Inflammatory macrophage (primary cell): ENCODE data around the gene TAS2R60.
A peak's percentile ranks its signal among the peaks of the same experiment; 100 is the strongest.
"Not testable (repeated sequence)": the region's sequence is repeated elsewhere in the genome, so short reads cannot be mapped to it uniquely, and the experiment has no call there.

Experiments
- DNase-seq, 2 donors: peaks; one replicate each; pipeline ENCODE4 v3.0.0-alpha.2; 2020 to 2022
- total RNA-seq, 18 experiments: gene quantifications; one replicate each; lab custom pipeline; 2026; ENCODE audit warnings: mixed read lengths in 6 of 18, inconsistent platforms in 2 of 18; lab: John Stamatoyannopoulos, UW

Gene TAS2R60
- total RNA-seq: 0 to 0.16 (median 0) reads per million in 18 experiments

DNA sequence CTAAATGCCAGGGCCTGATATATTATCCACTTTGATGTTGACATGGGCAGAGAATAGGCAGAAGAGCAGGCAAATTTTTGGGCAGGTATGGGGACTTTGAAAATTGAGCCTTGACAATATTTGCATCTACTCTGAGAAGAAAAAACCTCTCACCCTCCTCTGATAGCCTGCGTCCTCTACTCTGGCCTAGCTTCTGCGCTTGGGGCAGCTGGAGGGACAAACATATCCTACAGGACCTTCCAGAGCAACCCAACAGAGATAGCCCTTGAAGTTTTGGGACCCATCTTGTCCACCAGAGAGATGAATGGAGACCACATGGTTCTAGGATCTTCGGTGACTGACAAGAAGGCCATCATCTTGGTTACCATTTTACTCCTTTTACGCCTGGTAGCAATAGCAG lies at the start of gene TAS2R60:
TSS of gene TAS2R60 (plus strand) at position 301 of the 400 bp plus-strand sequence. CDS start at position 301, 0 bp downstream.
- no peak for DNase-seq

DNA sequence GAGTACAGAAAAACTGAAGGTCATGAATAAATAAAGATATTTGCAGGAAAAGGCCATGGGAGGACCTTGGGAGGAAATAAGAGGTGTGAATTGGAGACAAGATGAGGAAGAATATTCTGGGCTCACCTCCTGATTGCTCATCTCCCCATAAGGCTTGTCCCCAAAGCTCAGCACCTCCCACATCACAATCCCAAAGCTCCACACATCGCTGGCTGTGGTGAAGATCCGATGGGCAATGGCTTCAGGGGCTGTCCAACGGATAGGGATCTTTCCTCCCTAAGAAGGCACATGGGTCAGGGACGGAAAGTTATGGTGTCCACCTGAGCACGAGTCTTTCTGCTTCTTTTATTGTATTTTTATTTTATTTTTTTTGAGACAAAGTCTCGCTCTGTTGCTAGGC lies 49.2 kb upstream of the TAS2R60 start:
- peak in 1 of 2 donors; percentile 13 for DNase-seq

GRCh38 chr7:143394777-143395176 lies 48.5 kb upstream of the TAS2R60 start:
- DNase-seq: no peak

DNA sequence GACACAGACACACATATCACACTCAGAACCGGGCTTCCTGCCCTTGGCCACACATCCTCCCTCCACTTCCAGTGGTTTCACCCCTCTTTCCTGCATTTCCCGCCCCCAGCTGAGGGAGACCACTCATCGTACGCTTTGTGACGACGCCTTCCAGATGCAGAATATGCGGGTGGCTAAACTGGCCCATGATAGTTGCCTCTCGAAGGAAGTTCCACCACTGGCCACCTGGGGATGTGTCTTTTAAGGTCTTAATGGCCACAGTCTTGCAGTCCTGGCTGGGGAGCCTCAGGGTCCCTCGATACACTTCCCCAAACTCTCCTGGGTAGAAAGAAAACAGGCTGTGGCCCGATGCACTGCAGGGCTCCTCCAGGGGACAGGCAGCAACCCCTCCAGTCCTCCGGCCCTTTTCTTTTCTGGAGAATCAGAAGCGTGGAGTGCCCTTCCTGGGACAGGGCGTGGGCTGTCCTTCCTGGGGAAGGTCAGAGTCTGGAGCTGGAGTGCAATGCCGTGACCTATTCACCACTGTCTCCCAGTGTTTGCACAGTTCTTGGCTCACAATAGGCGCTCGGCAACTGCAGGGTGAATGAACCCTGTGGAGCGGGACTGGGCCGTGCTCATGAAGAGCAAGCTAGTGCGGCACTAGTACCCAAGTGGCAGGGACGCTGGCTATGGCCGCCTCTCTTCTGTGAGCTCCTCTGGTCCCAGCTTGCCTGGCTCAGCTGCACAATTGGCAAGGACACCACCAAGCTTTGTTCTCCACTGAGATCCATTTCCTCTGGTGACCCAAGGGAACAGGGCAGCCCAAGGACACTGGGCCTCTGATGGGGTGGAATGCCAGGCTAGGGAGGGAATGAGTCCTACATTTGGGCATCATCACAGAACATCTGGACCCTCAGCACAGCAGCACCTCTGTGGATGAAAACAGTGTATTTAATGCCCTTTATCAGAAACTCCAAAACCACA lies 47.8 kb upstream of the TAS2R60 start:
- DNase-seq: peak; percentile 60

- DNase-seq: no peak
Observed at GRCh38 chr7:143396182-143396581, 47.1 kb upstream of the TAS2R60 start.

GRCh38 chr7:143396625-143397556 lies 46.4 kb upstream of the TAS2R60 start:
- no peak for DNase-seq

DNA sequence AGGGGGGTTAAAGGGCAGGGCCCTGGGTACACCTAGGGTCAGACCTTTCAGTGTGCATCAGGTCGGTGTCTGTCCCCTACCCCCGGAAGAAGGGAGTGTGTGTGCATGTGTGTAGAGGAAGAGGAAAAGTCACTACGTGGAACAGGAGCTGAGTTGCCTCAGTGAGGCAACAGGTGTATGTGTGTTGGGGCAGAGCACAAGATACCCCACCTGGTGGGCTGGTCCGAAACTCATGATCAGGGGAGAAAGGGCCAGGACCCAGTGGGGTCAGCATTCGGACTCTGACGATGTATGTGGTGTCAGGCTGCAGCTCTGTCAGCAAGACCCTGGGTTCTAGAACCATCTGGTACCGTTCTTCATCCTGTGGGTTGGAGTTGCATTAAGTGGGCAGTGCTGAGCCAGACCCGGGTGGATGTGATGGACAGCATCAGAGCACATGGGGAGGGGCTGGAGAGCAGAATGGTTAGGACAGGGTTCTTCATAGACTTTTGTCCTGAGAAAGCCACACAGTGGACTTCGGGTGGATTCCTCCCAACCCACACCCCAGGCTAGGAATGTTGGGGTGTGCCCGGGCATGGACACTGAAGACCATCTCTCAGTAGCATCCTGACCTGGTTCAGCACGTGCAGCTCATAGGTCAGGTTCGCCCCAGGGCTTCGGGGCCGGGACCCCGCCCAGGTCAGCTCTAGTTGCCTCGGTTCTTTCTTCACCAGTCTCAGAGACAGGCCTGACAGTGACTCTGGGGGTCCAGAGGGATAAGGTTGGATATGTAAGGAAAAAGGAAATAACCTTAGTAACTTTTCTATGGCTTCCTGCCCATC lies 45.3 kb upstream of the TAS2R60 start:
- no peak for DNase-seq

- DNase-seq: no peak
Observed at GRCh38 chr7:143398616-143399015, 44.6 kb upstream of the TAS2R60 start.

DNA sequence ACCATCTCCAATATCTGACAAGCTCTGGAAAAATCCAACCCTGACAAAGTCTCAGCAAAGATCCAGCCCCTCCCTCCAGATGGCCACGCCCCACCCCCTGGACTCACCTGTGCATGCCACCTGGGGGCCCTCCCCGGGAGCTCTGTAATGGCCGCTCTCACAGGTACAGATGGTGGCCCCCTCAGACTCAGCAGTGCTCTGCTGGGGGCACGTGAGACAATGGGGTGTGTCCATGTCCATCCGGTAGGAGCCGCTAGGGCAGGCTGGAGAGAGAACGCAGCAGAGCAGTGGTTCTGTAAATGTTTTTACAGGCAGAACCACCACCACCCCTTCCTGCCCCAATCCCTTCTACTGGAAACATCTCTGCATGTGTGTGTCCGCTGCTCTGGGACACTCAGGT lies 44.1 kb upstream of the TAS2R60 start:
- DNase-seq: no peak

- no peak for DNase-seq
Observed at GRCh38 chr7:143399642-143400041, 43.6 kb upstream of the TAS2R60 start.

DNA sequence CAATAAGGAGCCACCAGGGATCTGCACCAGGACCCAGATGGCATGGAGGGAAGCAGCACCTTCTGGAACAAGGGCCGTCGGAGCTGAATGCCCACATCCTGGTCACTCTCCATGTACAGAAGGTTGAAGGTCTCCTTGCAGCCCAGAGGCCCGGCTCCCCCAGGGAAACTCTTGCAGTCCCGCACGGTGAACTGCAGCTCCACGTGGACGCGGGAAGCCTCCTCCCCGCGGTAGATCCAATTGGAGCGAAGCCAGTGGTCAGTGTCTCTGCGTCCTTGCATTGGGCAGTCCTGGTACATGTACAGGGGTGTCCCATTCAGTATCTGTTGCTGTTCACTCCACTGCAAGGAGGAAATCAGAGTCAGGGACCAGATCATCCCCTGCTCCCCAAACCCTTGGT lies 42.0 kb upstream of the TAS2R60 start:
- no peak for DNase-seq

DNA sequence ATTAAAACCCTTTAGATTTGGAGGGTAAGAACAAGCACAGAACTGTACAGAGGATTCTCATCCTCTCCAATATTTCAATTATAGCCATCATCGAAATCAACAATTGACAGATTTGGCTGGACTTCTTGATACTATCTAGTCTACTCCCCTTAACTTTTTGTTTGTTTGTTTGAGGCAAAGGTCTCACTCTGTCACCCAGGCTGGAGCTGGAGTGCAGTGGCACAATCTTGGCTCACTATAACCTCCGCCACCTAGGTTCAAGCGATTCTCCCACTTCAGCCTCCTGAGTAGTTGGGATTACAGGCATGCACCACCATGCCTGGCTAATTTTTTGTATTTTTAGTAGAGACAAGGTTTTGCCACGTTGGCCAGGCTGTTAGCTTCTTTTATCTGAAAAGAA lies 41.0 kb upstream of the TAS2R60 start:
- not testable (repeated sequence) for DNase-seq

DNA sequence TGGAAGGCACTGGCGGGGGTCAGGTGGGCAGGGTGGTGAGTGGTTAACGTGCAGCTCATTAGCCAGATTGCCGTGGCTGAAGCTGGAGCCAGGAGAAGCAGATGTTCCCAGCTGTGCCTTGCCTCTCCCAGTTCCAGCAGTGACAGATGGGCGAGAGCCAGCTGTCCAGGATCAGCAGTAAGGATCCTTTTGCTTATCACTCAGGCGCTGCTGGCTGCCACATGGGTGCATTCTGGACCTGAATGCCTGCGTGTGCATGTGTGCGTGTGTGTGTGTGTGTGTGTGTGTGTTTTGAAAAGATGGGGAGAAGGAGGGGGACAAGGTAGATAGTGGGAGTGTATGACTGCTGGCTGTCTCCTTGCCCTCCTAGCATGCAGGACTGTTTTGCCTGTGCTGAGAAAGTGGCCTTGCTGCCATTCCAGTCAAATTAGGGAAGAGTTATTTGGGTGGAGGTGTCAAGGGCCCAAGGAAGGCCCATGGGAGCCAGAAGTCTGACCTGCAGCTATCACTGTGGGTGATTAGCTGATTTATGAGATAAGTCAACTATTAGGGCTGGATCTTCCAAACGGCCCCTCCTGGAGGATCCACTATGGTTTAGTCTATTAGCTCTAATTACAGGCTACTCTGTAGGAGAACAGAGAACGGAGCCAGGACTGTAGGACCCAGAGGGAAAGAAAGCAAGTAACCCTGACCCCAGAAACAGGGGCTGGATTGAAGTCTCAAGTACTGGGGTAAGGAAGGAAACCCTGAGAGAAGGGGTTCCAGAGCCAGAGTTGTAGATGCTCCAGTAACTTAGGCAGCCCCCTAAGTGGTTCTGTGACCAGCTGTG lies 37.9 kb upstream of the TAS2R60 start:
- DNase-seq: no peak

DNA sequence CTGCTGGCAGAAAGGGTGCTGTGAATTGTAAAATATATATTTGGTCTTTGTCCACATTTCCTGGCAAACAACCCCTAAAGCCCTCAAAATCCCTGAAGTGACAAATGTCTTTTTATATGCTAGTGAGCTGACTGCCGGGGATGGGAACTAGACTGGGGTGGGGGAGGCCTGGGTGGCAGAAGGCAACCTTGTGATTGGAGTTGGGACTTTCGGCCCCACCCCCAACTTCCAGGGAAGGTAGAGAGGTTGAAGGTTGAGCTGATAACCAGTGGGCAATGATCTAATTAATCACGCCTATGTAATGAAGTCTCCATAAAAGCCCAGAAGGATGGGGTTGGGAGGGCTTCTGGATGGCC lies 37.3 kb upstream of the TAS2R60 start:
- DNase-seq: no peak

DNA sequence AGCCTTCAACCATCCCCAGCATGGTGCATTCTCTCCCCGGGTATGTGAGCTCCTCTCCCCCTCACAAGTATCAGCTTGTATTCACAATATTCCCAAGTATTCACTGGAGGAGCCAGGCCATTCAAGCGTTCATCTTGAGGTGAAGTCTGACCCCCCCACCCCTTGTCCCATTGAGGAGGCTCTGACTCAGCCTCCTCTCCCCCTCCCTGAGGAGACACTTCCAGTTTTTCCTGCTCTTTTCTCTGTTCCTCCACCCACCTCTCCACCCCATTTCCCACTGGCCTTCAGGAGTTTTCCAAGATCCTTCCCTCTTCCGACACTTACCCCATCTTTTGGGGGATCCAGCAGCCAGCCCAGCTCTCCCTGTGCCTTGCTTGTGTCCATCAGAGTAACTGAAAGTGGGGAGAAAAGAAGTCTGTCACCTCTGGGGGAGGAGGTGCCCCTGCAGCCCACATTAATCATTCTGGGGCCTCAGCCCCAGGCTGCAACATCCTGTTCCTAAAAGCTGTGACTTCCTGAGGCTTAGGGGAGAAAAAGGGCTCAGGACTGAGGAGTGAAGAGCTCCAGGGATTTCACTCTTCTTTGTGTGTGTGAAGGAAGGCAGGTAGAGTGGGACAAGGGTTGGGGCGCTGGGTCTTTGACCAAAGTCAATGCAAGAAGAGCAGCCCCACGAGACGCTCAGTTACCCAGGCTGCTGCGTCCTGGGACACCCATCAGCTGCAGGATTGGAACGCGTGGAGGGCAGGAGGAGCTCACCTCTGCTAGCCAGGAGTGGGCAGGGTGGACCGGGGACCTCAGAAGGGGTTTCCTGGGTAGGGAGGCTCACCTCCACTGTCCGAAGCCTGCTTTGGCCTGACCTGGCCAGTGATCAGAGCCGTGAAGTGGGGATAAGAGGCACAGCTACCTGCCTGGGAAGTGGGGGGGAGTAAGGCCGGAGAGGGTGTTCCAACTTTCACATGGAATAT lies 35.7 kb upstream of the TAS2R60 start:
- DNase-seq: no peak

DNA sequence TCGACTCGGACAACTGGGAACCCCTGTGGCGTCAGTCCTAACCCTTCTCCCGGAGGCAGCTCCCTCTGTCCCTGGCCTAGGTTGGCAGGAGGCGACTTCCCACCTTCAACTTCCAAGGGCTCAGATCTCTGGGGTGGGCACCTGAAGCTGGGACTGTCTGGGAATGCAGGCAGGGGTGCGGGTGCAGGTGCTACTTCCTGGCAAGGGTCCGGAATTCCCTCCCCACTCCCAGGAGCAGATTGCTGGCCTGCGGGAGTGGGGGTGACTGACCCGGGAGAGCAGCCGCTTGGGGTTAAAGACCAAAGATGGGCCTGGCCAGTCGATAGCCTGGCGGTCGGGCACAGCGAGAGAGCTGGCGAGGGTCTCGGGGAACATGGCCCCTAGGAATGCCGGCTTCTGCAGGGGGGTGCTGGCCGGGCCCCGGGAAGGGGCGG lies 35.0 kb upstream of the TAS2R60 start:
- DNase-seq: no peak

- DNase-seq: no peak
Observed at GRCh38 chr7:143408686-143409561, 34.3 kb upstream of the TAS2R60 start, which contains the start of gene EPHA1. TSS of gene EPHA1 (minus strand) at chr7:143408856. CDS start at chr7:143408805, 51 bp downstream.

DNA sequence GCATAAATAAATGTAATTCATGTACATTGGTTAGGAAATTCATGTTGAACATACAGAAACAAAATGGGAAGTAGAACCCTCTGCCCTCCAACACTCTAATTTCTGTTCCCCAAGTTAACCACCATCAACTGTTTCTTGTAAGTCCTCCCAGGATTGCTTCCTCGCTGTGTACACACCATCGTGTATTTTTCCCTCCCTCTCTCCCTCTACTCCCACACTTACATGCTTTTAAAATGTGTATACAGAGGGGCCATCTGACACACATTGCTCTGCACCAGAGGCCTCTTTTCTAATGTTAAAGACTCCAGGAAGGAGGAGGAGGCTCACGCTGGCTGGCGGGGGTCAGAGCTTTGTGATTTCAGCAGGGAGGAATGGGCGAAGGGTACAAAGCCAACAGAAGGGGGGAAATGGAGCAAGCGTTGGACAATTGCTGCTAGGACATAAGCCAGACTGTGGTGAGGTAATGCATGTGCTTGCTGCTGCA lies 32.7 kb upstream of the TAS2R60 start:
- DNase-seq: peak; percentile 80 to 95
